Measurements from ENCODE around the gene ARPC2. TPM values are rescaled to one million over a fixed set of nuclear protein-coding genes. Genes with fewer than 3 reads are reported as not detected.

Gene ARPC2
- total RNA-seq, 1 donor from 2014 or later: 424 TPM

DNA sequence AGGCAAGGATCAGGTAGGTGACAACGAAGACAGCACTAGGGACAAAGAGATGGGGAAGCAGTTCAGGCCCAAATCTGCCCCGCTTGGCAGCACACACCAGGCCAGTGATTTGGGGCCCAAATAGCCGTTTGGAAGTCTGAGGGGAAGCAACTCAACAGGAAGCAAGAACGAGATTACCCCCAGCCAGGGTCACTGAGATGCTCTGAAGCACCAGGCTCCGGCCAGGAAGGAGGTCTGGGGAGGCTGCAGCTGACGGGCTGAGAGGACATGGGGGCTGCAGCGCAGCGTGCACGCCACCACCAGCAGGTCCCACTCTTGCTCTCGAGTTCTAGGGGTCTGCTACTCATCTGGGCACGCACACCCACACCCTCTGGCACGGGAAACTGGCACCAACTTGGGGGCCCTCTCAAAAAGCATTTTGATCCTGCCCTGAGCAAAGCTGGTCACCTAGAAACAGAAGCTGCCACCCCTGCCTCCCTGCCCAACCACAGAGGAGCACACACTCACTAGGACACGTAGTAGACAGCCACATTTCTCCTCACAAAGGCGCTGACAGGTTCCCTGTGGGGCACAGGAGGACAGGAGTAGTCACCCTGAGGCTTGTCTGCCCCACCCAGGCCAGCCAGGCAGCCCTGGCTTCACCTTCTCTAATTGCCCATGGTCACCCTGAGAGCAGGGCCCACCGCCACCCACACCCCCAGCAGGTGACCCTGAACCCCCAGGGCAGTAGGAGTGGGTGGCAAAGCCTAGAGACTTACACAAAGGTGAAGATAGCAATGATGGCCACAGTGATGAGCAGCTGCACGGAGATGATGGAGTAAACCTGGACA is 61.8 kb downstream of the ARPC2 start:
- no peak for DNase-seq (ENCODE audit: low spot score)
- Mint-ChIP-seq H3K4me3 (ENCODE audit: unreplicated experiment) (no peak overlapping the region), H3K27me3 (ENCODE audit: low read depth) (no peaks in the 10 kb centered on the region), H3K9me3 (ENCODE audit: low read depth) (no peaks in the 10 kb centered on the region), H3K27ac (ENCODE audit: unreplicated experiment) (no peak overlapping the region), H3K4me1 (ENCODE audit: low read depth) (peaks cover 21% of the 10 kb centered on the region), H3K36me3 (ENCODE audit: low read depth) (peaks cover 37% of the 10 kb centered on the region)
- TF ChIP-seq, protein P1, sequence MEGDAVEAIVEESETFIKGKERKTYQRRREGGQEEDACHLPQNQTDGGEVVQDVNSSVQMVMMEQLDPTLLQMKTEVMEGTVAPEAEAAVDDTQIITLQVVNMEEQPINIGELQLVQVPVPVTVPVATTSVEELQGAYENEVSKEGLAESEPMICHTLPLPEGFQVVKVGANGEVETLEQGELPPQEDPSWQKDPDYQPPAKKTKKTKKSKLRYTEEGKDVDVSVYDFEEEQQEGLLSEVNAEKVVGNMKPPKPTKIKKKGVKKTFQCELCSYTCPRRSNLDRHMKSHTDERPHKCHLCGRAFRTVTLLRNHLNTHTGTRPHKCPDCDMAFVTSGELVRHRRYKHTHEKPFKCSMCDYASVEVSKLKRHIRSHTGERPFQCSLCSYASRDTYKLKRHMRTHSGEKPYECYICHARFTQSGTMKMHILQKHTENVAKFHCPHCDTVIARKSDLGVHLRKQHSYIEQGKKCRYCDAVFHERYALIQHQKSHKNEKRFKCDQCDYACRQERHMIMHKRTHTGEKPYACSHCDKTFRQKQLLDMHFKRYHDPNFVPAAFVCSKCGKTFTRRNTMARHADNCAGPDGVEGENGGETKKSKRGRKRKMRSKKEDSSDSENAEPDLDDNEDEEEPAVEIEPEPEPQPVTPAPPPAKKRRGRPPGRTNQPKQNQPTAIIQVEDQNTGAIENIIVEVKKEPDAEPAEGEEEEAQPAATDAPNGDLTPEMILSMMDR (IDR thresholded peaks at IDR 0.05): no peak

DNA sequence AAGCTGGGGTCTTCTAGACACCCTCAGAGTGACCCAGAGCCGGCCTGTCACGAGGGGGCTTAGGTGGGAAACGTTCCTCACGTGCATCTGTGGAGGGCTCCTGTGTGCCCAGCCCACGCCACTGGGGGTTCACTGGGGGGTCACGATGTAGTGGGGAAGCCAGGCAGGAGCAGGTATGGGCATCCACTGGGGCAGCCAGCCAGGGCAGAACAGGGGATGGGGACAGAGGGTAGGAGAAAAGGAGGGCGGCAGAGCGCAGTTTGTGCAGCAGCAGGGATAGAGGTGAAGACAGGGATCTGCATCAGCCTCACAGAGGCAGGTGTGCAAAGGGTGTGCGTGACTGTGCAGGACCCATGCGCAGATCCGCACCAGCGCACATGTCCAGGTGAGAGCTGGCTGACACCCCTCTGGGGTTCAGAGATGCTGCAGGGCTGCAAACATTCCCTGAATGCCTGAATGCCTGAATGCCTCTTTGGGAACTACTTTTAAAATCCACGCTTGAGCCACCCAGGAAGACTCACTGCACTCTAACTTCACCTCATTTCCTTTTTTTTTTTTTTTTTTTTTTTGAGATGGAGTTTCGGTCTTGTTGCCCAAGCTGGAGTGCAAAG is 63.4 kb downstream of the ARPC2 start:
- Mint-ChIP-seq H3K27me3 (ENCODE audit: low read depth) (no peaks in the 10 kb centered on the region), H3K4me3 (ENCODE audit: unreplicated experiment) (no peak overlapping the region), H3K4me1 (ENCODE audit: low read depth) (peaks cover 33% of the 10 kb centered on the region), H3K27ac (ENCODE audit: unreplicated experiment) (no peak overlapping the region), H3K36me3 (ENCODE audit: low read depth) (peaks cover 29% of the 10 kb centered on the region), H3K9me3 (ENCODE audit: low read depth) (no peaks in the 10 kb centered on the region)
- TF ChIP-seq, protein P1 (IDR thresholded peaks at IDR 0.05): no peak
- no peak for DNase-seq (ENCODE audit: low spot score)

DNA sequence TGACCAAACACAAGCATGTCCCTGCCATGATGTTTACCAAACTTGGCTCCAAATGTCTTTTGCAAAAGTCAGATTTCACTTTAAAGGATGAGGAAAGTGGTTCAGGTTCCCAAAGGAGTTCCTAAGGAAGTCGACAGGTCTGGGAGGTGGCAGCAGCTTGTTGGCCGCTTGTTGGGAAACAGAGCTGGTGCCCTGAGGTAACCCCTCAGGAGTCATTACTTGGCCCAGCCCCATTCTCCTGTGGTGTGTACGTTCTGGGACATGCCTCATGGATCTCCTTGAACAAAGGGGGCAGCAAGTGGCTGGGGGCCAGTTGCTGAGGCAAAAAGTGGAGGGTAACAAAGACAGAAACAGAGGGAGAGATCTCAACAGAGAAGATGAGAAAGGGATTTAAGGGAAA is 64.5 kb downstream of the ARPC2 start:
- Mint-ChIP-seq H3K27me3 (ENCODE audit: low read depth) (no peaks in the 10 kb centered on the region), H3K27ac (ENCODE audit: unreplicated experiment) (peak overlapping the region; percentile 79), H3K9me3 (ENCODE audit: low read depth) (no peaks in the 10 kb centered on the region), H3K4me1 (ENCODE audit: low read depth) (peaks cover 44% of the 10 kb centered on the region), H3K4me3 (ENCODE audit: unreplicated experiment) (no peak overlapping the region), H3K36me3 (ENCODE audit: low read depth) (peaks cover 27% of the 10 kb centered on the region)
- DNase-seq (ENCODE audit: low spot score): no peak
- TF ChIP-seq, protein P1 (IDR thresholded peaks at IDR 0.05): no peak

DNA sequence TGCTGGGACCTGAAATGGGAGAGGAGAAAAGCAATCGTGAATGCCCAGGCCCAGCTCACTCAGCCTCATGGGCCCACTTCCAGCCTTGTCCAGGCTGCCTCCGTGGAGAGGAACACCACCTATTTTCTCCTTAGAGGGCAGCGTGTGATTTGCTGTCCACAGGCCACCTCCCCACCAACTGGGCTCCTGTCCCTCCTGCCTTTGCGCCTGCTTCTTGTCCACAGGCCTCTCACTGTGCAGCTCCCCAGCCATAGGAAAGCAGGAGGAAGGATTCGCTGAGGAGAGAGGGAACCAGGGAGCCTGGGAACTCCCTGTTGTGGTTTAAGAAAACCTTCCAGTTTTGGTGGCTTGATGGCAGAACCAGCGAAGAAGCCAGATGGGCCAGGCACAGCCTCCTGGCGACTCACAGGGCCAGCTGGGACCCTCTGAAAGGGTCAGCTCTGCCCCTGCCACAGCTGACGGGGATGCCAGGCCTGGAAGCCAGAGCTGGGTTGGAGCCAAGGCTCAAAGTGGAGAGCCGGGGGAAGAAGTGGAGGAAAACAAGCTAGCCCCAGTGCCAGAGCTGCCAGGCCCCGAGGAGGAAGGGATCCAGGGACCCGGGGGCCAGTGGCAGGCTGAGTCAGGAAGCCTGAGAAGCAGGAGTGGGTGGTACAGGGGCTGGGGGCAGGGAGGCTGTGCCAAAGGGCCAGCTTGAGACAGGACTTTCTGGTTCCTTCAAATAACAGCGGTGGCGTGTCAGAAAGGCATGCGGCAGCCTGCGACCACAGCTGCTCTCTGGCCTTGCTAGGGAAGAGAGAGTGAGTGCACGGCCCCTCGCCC is 65.4 kb downstream of the ARPC2 start:
- DNase-seq (ENCODE audit: low spot score): no peak
- TF ChIP-seq, protein P1 (IDR thresholded peaks at IDR 0.05): no peak
- Mint-ChIP-seq H3K27ac (ENCODE audit: unreplicated experiment) (peak overlapping the region; percentile 94), H3K4me3 (ENCODE audit: unreplicated experiment) (peak overlapping the region; percentile 22), H3K36me3 (ENCODE audit: low read depth) (peaks cover 20% of the 10 kb centered on the region), H3K4me1 (ENCODE audit: low read depth) (peaks cover 53% of the 10 kb centered on the region), H3K27me3 (ENCODE audit: low read depth) (no peaks in the 10 kb centered on the region), H3K9me3 (ENCODE audit: low read depth) (no peaks in the 10 kb centered on the region)
